Rectal smooth muscle tissue (tissue), 1 donor: Measurements from ENCODE around the gene CEP350.

Experiments
- H3K27ac ChIP-seq: one replicate; pipeline ENCODE4 v1.7.0; 2013; ENCODE audit warnings: low read depth, low read length, inconsistent platforms
- H3K27me3 ChIP-seq: one replicate; pipeline ENCODE4 v1.7.0; 2013; ENCODE audit warnings: low read length; ENCODE audit not compliant: control insufficient read depth, insufficient read depth
- H3K36me3 ChIP-seq: one replicate; pipeline ENCODE4 v1.7.0; 2013; ENCODE audit warnings: low read length; ENCODE audit not compliant: control insufficient read depth, insufficient read depth
- H3K4me1 ChIP-seq: one replicate; pipeline ENCODE4 v1.7.0; 2013; ENCODE audit warnings: low read length; ENCODE audit not compliant: control insufficient read depth, insufficient read depth
- H3K4me3 ChIP-seq: one replicate; pipeline ENCODE4 v1.7.0; 2013; ENCODE audit warnings: low read length
- H3K9ac ChIP-seq: one replicate; pipeline ENCODE4 v1.7.0; 2013; ENCODE audit warnings: low read length

The CEP350 gene

DNA sequence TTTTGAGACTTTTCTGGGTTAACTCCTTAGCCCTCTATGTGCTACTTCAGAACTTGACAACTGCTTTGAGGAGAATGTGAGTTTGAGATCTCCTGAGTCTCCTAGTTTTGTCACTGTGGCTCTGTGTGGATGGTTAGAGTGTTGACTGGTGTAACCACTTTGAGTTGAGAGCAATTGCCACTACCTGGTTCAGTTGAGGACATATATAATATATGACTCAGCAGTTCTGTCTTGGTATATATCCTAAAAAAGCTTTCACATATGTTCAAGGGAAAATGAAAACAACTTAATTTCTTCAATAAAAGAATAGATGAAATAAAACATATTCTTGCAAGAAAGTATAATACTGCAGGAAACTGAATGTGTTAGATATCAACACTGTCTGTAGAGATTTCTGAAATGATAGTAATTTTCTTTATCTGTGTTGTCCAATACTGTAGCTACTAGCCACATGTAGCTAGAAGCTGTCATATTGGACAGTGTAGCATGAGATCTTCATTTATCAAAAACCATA lies 103.3 kb downstream of the CEP350 start:
- Histone ChIP-seq H3K4me3 (no peak overlapping the region), H3K4me1 (no peaks in the 10 kb centered on the region), H3K27ac (no peak overlapping the region), H3K36me3 (no peaks in the 10 kb centered on the region), H3K27me3 (no peaks in the 10 kb centered on the region), H3K9ac (no peak overlapping the region)

DNA sequence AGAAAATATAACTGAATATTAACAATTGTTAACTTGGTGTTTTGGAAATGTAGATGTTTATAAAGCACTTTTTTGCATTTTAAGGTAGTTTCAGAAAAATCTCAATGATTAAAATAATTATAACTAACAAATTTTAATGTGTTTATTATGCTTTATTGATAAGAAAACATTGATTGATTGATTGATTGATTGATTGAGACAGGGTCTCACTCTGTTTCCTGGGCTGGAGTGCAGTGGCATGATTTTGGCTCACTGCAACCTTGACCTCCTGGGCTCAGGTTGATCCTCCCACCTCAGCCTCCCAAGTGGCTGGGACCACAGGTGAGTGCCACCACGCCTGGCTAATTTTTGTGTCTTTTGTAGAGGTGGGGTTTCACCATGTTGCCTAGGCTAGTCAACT lies 106.4 kb downstream of the CEP350 start:
- Histone ChIP-seq H3K27ac (no peak overlapping the region), H3K4me1 (no peaks in the 10 kb centered on the region), H3K27me3 (no peaks in the 10 kb centered on the region), H3K4me3 (no peak overlapping the region), H3K36me3 (peaks cover 12% of the 10 kb centered on the region), H3K9ac (no peak overlapping the region)

DNA sequence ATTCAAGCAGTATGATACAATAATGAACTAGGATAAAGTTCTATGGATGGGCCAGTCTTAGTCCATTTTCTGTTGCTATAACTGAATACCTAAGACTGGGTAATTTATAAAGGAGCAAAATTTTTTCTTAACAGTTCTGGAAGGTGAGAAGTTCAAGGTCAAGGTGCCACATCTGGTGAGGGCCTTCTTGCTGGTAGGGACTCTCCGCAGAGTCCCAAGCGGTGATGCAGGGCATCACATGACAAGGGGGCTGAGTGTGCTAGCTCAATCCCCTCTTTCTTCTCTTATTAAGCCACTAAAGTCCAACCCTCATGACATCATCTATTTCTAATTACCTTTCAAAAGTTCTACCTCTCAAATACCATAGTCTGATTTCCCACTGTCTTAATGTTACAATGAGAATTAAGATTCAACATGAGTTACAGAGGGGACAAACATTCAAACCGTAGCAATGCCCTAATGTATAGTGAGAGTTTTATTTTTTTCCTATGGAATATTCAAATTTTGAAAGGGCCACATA lies 107.9 kb downstream of the CEP350 start:
- no peak overlapping the region for H3K9ac ChIP-seq
- no peaks in the 10 kb centered on the region for H3K4me1 ChIP-seq
- no peak overlapping the region for H3K4me3 ChIP-seq
- no peak overlapping the region for H3K27ac ChIP-seq
- H3K27me3 ChIP-seq, result no peaks in the 10 kb centered on the region
- H3K36me3 ChIP-seq, result peaks cover 12% of the 10 kb centered on the region

- peaks cover 12% of the 10 kb centered on the region for H3K36me3 ChIP-seq
- no peak overlapping the region for H3K9ac ChIP-seq
- H3K4me1 ChIP-seq, result no peaks in the 10 kb centered on the region
- no peaks in the 10 kb centered on the region for H3K27me3 ChIP-seq
- no peak overlapping the region for H3K4me3 ChIP-seq
- H3K27ac ChIP-seq, result no peak overlapping the region
These were observed 110.8 kb downstream of the CEP350 start for GRCh38 chr1:180065408-180065807.

- no peaks in the 10 kb centered on the region for H3K4me1 ChIP-seq
- H3K27me3 ChIP-seq, result no peaks in the 10 kb centered on the region
- no peak overlapping the region for H3K9ac ChIP-seq
- peaks cover 12% of the 10 kb centered on the region for H3K36me3 ChIP-seq
- H3K27ac ChIP-seq, result no peak overlapping the region
- no peak overlapping the region for H3K4me3 ChIP-seq
These were observed 111.5 kb downstream of the CEP350 start for GRCh38 chr1:180066150-180066549.

GRCh38 chr1:180070286-180070685 lies 115.7 kb downstream of the CEP350 start:
- Histone ChIP-seq H3K4me3 (no peak overlapping the region), H3K4me1 (no peaks in the 10 kb centered on the region), H3K9ac (no peak overlapping the region), H3K27ac (no peak overlapping the region), H3K36me3 (peaks cover 12% of the 10 kb centered on the region), H3K27me3 (no peaks in the 10 kb centered on the region)

- Histone ChIP-seq H3K27ac (no peak overlapping the region), H3K27me3 (no peaks in the 10 kb centered on the region), H3K4me3 (no peak overlapping the region), H3K9ac (no peak overlapping the region), H3K36me3 (peaks cover 12% of the 10 kb centered on the region), H3K4me1 (no peaks in the 10 kb centered on the region)
These were observed 117.1 kb downstream of the CEP350 start for GRCh38 chr1:180071759-180072158.

DNA sequence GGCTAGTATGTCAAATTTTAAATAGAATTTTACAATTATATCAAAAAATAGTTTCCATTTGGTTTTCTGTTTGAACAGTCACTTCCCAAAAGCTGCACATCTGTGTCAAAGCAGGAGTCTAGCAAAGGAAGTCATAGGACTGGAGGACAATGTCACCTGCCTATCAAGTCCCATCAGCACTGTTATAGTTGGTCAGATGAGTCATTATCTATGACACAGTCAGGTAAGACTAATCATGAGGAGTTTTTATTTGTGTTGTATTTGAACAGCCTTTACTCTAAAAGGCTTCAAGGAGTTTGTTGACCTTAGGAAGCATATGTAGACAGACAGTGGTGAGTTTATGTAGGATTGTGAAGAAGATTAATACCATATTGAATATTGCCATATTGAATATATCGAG lies 125.8 kb downstream of the CEP350 start:
- Histone ChIP-seq H3K27me3 (no peaks in the 10 kb centered on the region), H3K36me3 (peaks cover 1% of the 10 kb centered on the region), H3K4me3 (no peak overlapping the region), H3K9ac (no peak overlapping the region), H3K4me1 (no peaks in the 10 kb centered on the region), H3K27ac (no peak overlapping the region)

- Histone ChIP-seq H3K9ac (no peak overlapping the region), H3K4me3 (no peak overlapping the region), H3K4me1 (no peaks in the 10 kb centered on the region), H3K27me3 (no peaks in the 10 kb centered on the region), H3K27ac (no peak overlapping the region), H3K36me3 (no peaks in the 10 kb centered on the region)
These were observed 126.9 kb downstream of the CEP350 start for GRCh38 chr1:180081474-180081873.

DNA sequence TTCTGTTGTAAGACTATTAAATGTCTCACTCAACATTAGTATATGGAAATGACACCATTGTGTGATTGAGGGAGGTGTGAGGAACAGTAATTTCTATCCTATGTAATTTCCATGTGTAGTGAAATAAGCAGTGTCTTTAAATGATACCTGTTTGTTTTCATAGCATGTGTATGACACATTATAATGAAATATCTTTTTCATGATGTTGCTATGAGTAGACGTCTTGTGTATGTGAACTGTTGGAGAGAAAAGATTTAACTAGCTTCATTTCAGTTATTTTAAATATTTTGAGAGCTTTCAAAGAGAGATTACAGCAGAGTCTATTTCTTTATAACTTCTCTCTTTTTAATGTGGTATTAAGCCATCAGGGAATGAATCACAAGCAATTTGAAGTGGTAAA lies 128.6 kb downstream of the CEP350 start:
- H3K36me3 ChIP-seq, result peaks cover 2% of the 10 kb centered on the region
- H3K27me3 ChIP-seq, result no peaks in the 10 kb centered on the region
- no peak overlapping the region for H3K27ac ChIP-seq
- no peak overlapping the region for H3K9ac ChIP-seq
- H3K4me3 ChIP-seq, result no peak overlapping the region
- no peaks in the 10 kb centered on the region for H3K4me1 ChIP-seq

DNA sequence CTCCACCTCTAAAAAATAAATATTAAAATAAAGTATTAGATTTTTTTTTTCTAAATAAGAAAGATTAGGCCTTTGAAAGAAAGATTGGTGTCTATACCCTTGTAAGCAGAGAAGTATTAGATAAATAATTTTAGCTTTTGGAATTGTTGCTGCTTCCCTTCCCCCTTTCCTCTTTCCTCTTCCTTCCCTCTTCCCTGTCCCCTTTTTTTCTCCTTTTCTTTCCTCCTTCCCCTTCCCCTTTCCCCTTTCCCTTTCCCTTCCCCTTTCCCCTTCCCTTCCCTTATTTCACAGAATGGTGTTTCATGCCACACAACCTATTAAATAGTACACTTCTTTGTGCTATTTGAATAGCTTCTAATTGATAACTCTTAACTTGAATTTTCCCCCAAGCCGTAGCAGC lies 130.3 kb downstream of the CEP350 start:
- H3K4me1 ChIP-seq, result no peaks in the 10 kb centered on the region
- H3K4me3 ChIP-seq, result no peak overlapping the region
- H3K27me3 ChIP-seq, result no peaks in the 10 kb centered on the region
- H3K9ac ChIP-seq, result no peak overlapping the region
- no peak overlapping the region for H3K27ac ChIP-seq
- peaks cover 5% of the 10 kb centered on the region for H3K36me3 ChIP-seq

DNA sequence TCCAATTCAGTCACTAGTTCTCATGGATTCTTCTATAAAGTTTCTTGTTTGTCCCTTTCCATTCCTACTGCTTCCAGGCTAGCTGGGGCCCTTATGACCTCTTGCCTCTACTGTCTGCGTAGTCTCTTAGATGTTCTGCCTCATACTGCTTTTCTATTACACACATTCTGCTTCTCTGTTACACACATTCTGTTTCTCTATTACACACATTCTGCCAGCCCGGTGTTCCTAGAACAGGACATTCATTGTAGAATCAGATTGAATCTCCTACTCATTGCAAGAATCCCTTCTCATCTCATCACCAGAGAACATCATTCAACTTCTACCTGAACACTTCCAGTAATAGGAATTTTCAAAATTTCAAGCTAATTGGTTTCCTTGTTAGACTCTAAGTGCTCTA lies 130.7 kb downstream of the CEP350 start:
- no peak overlapping the region for H3K27ac ChIP-seq
- no peak overlapping the region for H3K4me3 ChIP-seq
- no peaks in the 10 kb centered on the region for H3K4me1 ChIP-seq
- no peak overlapping the region for H3K9ac ChIP-seq
- peaks cover 5% of the 10 kb centered on the region for H3K36me3 ChIP-seq
- H3K27me3 ChIP-seq, result no peaks in the 10 kb centered on the region

- peaks cover 15% of the 10 kb centered on the region for H3K36me3 ChIP-seq
- no peak overlapping the region for H3K4me3 ChIP-seq
These were observed 138.5 kb downstream of the CEP350 start for GRCh38 chr1:180092931-180093650.

More at GRCh38 chr1:180092931-180093650, 138.5 kb downstream of the CEP350 start:
- Histone ChIP-seq H3K4me1 (peaks cover 2% of the 10 kb centered on the region), H3K27me3 (no peaks in the 10 kb centered on the region), H3K9ac (no peak overlapping the region), H3K27ac (no peak overlapping the region)
